HCT116 (cell line): ENCODE data around the gene GRIN1. TPM values are rescaled to one million over a fixed set of nuclear protein-coding genes. Genes with fewer than 3 reads are reported as not detected.

Source experiments
- ATAC-seq: fragments of 200-7000 bp; cut with Tn5 transposase; 2 replicates; pipeline ENCODE4 v1.9.1; 2020; ENCODE audit warnings: mild to moderate bottlenecking, moderate library complexity
- BruUV-seq: library from RNA; stranded (reverse); fragments of 400-500 nt; replicated peaks from 2 replicates; lab custom pipeline; 2021; lab: Mats Ljungman, UMichigan
- CTCF ChIA-PET: fragments of 300-600 bp; sonication (Branson Sonifier 250); formaldehyde crosslinking; loops from one replicate; lab custom pipeline; 2021; ENCODE audit warnings: antibody characterized with exemption; lab: Charles Lee
- POLR2A ChIA-PET: fragments of 300-600, 350-600 bp; sonication (Branson Sonifier 250); formaldehyde crosslinking; loops from one replicate; lab custom pipeline; 2021; ENCODE audit warnings: antibody characterized with exemption; lab: Charles Lee
- RAD21 ChIA-PET, 2 experiments: fragments of 300-600 bp; sonication (Branson Sonifier 250); formaldehyde crosslinking; loops; one replicate each; lab custom pipeline; 2023; ENCODE audit warnings: low total read pairs in 2 of 2; ENCODE audit not compliant: uncharacterized antibody in 2 of 2, unreplicated experiment in 2 of 2, low non-redundant PET in 1 of 2; lab: Charles Lee
- DNase-seq: peaks from one replicate; pipeline ENCODE4 v3.0.0-alpha.2; 2010; ENCODE audit warnings: low read depth, low spot score
- H2AFZ ChIP-seq: fragments of 200-600 bp; shearing (Covaris generic), sonication (generic); 2 replicates; pipeline ENCODE4 v1.6.1; 2017; ENCODE audit warnings: low read depth, mixed run types, mixed read lengths, antibody characterized with exemption, low read length; ENCODE audit not compliant: poor library complexity, severe bottlenecking
- H3K27ac ChIP-seq: 2 replicates; pipeline ENCODE4 v1.5.1; 2012; ENCODE audit warnings: low read depth, low read length
- H3K27me3 ChIP-seq: fragments of 200-600 bp; sonication (generic); 2 replicates; pipeline ENCODE4 v1.6.1; 2016; ENCODE audit warnings: mixed run types, low read length, mixed read lengths; ENCODE audit not compliant: insufficient read depth
- H3K36me3 ChIP-seq, 2 experiments: fragments of 200-500 bp in 1 of 2; fragments of 200-600 bp in 1 of 2; sonication (Bioruptor generic) in 1 of 2; sonication (generic) in 1 of 2; 2 replicates each; pipeline versions ENCODE4 v1.5.1 to v1.6.1; 2014 to 2016; ENCODE audit warnings: low read length in 2 of 2, inconsistent platforms in 1 of 2, mixed read lengths in 1 of 2, mixed run types in 1 of 2; ENCODE audit not compliant: insufficient read depth in 2 of 2, control insufficient read depth in 1 of 2
- H3K4me1 ChIP-seq, 2 experiments: fragments of 200-600 bp in 1 of 2; sonication (generic) in 1 of 2; 2 replicates each; pipeline versions ENCODE4 v1.5.1 to v1.6.1; 2012 to 2017; ENCODE audit warnings: low read length in 2 of 2, inconsistent platforms in 1 of 2, mild to moderate bottlenecking in 1 of 2, mixed read lengths in 1 of 2, mixed run types in 1 of 2, moderate library complexity in 1 of 2; ENCODE audit not compliant: insufficient read depth in 2 of 2, control insufficient read depth in 1 of 2
- H3K4me2 ChIP-seq: fragments of 200-600 bp; sonication (generic); 2 replicates; pipeline ENCODE4 v1.6.1; 2017; ENCODE audit warnings: mixed run types, low read length, mixed read lengths
- H3K4me3 ChIP-seq, 2 experiments: fragments of 200-600 bp in 1 of 2; sonication (generic) in 1 of 2; replicated peaks in 1 of 2; 2 replicates each; pipeline ENCODE4 v1.5.1; 2011 to 2016; ENCODE audit warnings: low read length in 2 of 2, control low read depth in 1 of 2, low read depth in 1 of 2, mild to moderate bottlenecking in 1 of 2, mixed read lengths in 1 of 2, mixed run types in 1 of 2
- H3K79me2 ChIP-seq: fragments of 200-600 bp; sonication (generic); 2 replicates; pipeline ENCODE4 v1.6.1; 2017; ENCODE audit warnings: mild to moderate bottlenecking, mixed run types, low read length, moderate library complexity, mixed read lengths; ENCODE audit not compliant: insufficient read depth
- H3K9ac ChIP-seq: fragments of 200-600 bp; sonication (generic); 2 replicates; pipeline ENCODE4 v1.6.1; 2016; ENCODE audit warnings: low read length, mixed read lengths
- H3K9me2 ChIP-seq: fragments of 200-600 bp; sonication (generic), shearing (Covaris generic); 2 replicates; pipeline ENCODE4 v1.6.1; 2017; ENCODE audit warnings: mixed run types, mild to moderate bottlenecking, moderate library complexity; ENCODE audit not compliant: insufficient read depth
- H3K9me3 ChIP-seq, 2 experiments: fragments of 200-500 bp in 1 of 2; fragments of 200-600 bp in 1 of 2; sonication (Bioruptor generic) in 1 of 2; sonication (generic) in 1 of 2; 2 replicates each; pipeline ENCODE4 v1.6.1; 2014 to 2017; ENCODE audit warnings: low read length in 2 of 2, mixed read lengths in 2 of 2, inconsistent platforms in 1 of 2, low read depth in 1 of 2, mild to moderate bottlenecking in 1 of 2, mixed run types in 1 of 2, moderate library complexity in 1 of 2; ENCODE audit not compliant: control insufficient read depth in 1 of 2, insufficient read depth in 1 of 2
- H4K20me1 ChIP-seq: fragments of 200-600 bp; sonication (generic), shearing (Covaris generic); 2 replicates; pipeline ENCODE4 v1.6.1; 2017; ENCODE audit warnings: mixed run types, mild to moderate bottlenecking, moderate library complexity; ENCODE audit not compliant: insufficient read depth
- CEBPB ChIP-seq: IDR thresholded peaks from 2 replicates; pipeline ENCODE4 v1.6.1; 2012; ENCODE audit warnings: low read depth
- FOSL1 ChIP-seq: IDR thresholded peaks from 2 replicates; pipeline ENCODE4 v1.6.1; 2012; ENCODE audit warnings: low read depth
- POLR2A ChIP-seq: IDR thresholded peaks from 2 replicates; pipeline ENCODE4 v1.7.0; 2011; ENCODE audit warnings: borderline replicate concordance; ENCODE audit not compliant: insufficient read depth, insufficient read length; ENCODE audit errors: extremely low read depth
- POLR2AphosphoS5 ChIP-seq: IDR thresholded peaks from 2 replicates; pipeline ENCODE4 v1.6.1; 2011; ENCODE audit warnings: mild to moderate bottlenecking, low read depth, low read length, moderate library complexity
- SRF ChIP-seq: IDR thresholded peaks from 2 replicates; pipeline ENCODE4 v1.6.1; 2012; ENCODE audit warnings: low read depth
- TCF7L2 ChIP-seq: IDR thresholded peaks from 2 replicates; pipeline ENCODE4 v1.7.0; 2011; ENCODE audit warnings: borderline replicate concordance, inconsistent platforms; ENCODE audit not compliant: insufficient read depth, insufficient read length; ENCODE audit errors: extremely low read depth
- YY1 ChIP-seq: IDR thresholded peaks from 2 replicates; pipeline ENCODE4 v1.6.1; 2011; ENCODE audit warnings: low read length, low read depth, moderate library complexity, mild to moderate bottlenecking; ENCODE audit not compliant: insufficient replicate concordance; ENCODE audit errors: extremely low read depth
- ZFX ChIP-seq: fragments of 450-650 bp; IDR thresholded peaks from 2 replicates; pipeline ENCODE4 v1.6.1; 2017
- intact Hi-C: fragments of 100-400 bp; cut with micrococcal nuclease; formaldehyde crosslinking; loops from 2 replicates; pipeline ENCODE4 v1.10.0; 2022
- total RNA-seq: library from RNA; stranded (reverse); gene quantifications from one replicate; pipeline ENCODE4 v1.2.1, GENCODE V29; 2021; ENCODE audit not compliant: unreplicated experiment
- TF ChIP-seq, protein P1 (sequence below): IDR thresholded peaks from 2 replicates; pipeline ENCODE4 v1.6.1; 2011; ENCODE audit warnings: mild to moderate bottlenecking, low read length, moderate library complexity; ENCODE audit not compliant: insufficient replicate concordance; ENCODE audit errors: extremely low read depth
- TF ChIP-seq, protein P2 (sequence below): IDR thresholded peaks from 2 replicates; pipeline ENCODE4 v1.6.1; 2012

The GRIN1 gene
- total RNA-seq, 1 experiment from 2014 or later, result 23.1 TPM

DNA sequence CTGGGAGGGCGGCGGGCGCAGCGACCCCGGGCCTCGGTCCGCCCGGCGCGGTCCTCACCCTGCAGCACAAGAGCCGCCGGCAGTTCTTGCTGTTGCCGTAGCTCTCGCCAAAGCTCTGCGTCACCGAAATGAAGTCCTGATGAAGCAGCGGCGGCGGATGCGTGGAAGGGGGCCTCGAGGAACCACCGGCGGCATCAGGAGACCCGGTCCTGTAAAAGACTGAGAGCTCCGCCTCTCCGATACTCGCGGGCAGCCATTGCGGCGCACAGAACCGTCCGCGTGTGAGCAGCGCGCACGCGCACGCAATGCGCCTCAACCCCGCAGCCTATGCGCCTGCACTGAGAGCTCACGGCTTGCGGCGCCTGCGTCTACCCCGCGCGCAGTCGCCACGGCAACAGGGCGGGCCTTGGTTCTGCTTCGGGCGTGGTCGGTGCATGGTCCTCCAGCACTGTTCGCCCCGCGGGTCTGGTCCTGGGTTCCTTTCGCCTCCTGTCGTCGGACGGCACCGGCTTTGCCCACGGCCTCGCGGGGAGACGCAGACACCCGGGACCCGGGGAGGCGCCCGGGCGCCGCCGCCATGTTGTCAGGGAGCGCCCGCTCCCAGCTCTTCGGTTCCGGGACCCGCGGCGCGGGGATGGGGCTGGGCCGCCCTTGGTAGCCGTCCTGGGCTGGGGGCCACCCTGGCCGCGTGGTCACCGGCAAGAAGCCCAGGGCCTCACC lies 9.3 kb upstream of the GRIN1 start:
- CTCF ChIA-PET, result interaction anchor here (0.9 to 3.3 kb wide), 5 partner anchors 21 to 107 kb away, joined by 3 to 21 read pairs (median 8); partner anchors contain the start of gene RNF224
- Histone ChIP-seq H3K4me1 (peaks cover 22 to 37% of the 10 kb centered on the region in 2 experiments), H3K79me2 (peaks cover 31% of the 10 kb centered on the region), H3K9me3 (no peaks in the 10 kb centered on the region), H3K27ac (peak overlapping the region; percentile 89), H3K4me3 (peak overlapping the region; percentile 85 to 94), H3K27me3 (no peaks in the 10 kb centered on the region), H3K9me2 (no peaks in the 10 kb centered on the region), H3K9ac (peak overlapping the region; percentile 97), H3K36me3 (no peaks in the 10 kb centered on the region), H4K20me1 (0 out of 2 replicates have a peak, but pooled peaks cover 3% of the 10 kb centered on the region), H3K4me2 (peak overlapping the region; percentile 86), H2AFZ (no peak overlapping the region)
- no TSS peak for BruUV-seq
- POLR2A ChIA-PET, result interaction anchor here (0.8 to 1.6 kb wide), 7 partner anchors 21 to 111 kb away, joined by 3 to 20 read pairs (median 4); partner anchors contain the start of genes MAN1B1, RNF224 and TPRN
- intact Hi-C loops, result no loop called here
- TF ChIP-seq FOSL1, result no peak
- TF ChIP-seq YY1, result peak; percentile 93
- TF ChIP-seq SRF, result no peak
- TF ChIP-seq POLR2A, result peak; percentile 67
- peak; percentile 96 for TF ChIP-seq POLR2AphosphoS5
- TF ChIP-seq ZFX, result peak; percentile 79; the same call in 1 of the 2 replicates
- TF ChIP-seq CEBPB, result no peak
- TF ChIP-seq, protein P1, sequence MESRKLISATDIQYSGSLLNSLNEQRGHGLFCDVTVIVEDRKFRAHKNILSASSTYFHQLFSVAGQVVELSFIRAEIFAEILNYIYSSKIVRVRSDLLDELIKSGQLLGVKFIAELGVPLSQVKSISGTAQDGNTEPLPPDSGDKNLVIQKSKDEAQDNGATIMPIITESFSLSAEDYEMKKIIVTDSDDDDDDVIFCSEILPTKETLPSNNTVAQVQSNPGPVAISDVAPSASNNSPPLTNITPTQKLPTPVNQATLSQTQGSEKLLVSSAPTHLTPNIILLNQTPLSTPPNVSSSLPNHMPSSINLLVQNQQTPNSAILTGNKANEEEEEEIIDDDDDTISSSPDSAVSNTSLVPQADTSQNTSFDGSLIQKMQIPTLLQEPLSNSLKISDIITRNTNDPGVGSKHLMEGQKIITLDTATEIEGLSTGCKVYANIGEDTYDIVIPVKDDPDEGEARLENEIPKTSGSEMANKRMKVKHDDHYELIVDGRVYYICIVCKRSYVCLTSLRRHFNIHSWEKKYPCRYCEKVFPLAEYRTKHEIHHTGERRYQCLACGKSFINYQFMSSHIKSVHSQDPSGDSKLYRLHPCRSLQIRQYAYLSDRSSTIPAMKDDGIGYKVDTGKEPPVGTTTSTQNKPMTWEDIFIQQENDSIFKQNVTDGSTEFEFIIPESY, result peak; percentile 31
- TF ChIP-seq, protein P2, sequence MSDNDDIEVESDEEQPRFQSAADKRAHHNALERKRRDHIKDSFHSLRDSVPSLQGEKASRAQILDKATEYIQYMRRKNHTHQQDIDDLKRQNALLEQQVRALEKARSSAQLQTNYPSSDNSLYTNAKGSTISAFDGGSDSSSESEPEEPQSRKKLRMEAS, result peak; percentile 91
- peak; percentile 47 for TF ChIP-seq TCF7L2
- RAD21 ChIA-PET, result interaction anchor here in 1 of 2 experiments (1.0 kb wide), 2 partner anchors 97 to 107 kb away, joined by 3 read pairs; partner anchors contain the start of gene RNF224
- ATAC-seq (peak; percentile 97), DNase-seq (peak; percentile 81)
